NCI-H2081 (cell line): Measurements from ENCODE around the gene CPTP.
"Not testable (repeated sequence)": the region's sequence is repeated elsewhere in the genome, so short reads cannot be mapped to it uniquely, and the experiment has no call there.

ENCODE experiments used
- DNase-seq, 2 experiments: peaks; one replicate each; lab custom pipeline; 2025; lab: John Stamatoyannopoulos, UW

Gene CPTP

DNA sequence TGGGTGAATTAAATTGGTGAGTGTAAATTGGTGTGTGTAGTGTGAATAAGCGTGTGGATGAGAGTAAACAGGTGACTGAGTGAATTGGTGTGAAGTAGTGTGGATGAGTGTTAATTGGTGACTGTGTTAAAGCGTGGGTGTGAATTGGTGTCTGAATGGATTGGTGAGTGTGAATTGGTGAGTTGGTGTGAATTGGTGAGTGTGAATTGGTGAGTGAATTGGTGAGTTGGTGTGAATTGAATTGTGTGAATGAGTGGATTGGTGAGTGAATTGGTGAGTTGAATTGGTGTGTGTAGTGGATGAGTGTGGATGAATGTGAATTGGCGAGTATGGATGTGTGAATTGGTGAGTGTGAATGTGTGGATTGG, 42.1 kb downstream of the CPTP start:
- no peak for DNase-seq

GRCh38 chr1:1367315-1367714, 42.7 kb downstream of the CPTP start:
- DNase-seq, result no peak

GRCh38 chr1:1370094-1370493, 45.5 kb downstream of the CPTP start:
- not testable (repeated sequence) for DNase-seq

DNA sequence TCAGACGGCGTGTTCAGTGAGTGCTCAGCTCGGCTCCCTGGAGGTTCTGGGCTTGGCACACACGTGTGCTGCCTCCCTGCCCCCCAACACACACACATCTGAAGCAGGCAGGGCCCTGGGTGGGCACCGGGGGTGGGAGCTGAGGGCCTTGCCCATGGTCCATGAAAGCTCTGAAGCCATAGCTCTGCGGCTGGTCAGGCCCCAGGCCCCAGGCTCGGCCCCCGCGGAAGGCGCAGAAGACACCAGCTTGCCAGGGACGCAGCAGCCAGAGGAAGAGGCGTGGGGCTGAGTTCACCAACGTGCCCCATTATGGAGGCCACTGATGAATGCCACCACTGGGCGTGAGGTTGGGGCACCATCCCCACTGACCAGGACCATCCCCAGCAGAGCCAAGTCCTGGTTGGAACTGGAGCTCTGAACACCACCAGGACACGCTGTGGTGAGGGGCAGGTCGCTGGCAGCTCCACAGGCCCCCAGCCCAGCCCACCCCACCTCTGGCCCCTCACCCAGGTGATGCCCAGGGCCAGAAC, 46.2 kb downstream of the CPTP start:
- DNase-seq, result no peak

GRCh38 chr1:1371364-1371745, 46.8 kb downstream of the CPTP start:
- no peak for DNase-seq

DNA sequence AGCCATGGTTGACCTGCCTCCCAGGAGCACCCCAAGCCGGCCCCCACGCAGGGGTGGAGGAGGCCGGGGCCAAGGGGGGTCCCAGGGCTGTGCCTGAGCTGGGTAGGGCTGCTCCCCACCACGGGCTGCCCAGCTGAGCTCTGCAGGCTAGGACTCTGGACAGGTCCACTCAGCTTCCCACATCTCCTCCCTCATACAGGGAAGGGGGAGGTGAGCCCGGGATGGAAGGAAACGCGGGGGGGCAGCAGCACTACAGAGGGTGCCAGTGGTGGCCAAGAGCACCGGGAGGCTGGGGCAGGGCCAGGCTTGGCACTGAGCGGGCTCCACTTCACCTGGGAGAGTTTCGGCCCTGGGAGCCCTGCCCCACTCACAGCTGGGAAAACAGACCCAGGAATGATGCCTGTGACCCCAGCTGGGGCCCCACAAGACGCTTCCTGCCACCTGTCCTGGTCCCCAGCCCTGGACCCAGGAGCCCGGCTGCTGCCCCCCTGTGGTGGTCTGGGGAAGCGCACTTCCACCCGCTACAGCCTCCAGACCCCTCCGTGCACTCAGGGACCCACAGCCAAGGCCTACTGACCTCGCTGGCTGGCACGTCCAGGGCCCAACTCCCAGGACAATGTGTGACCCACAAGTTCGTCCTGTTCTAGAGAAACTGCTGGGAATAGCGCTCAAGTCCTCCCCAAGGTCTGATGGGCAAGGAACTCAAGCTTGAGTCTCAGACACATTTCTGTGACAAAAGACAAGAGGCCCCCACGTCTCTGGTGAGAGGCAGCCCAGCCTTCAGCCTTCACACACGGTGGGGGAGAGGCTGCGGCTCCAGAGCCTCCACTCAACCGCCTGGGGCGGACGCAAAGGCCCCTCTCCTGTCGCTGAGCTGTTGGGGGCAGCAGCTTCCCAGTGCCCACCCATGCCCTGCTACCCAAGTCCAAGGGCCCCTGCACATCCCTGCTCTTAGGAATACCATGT, 47.4 kb downstream of the CPTP start:
- DNase-seq, result peak; percentile 77 to 87

DNA sequence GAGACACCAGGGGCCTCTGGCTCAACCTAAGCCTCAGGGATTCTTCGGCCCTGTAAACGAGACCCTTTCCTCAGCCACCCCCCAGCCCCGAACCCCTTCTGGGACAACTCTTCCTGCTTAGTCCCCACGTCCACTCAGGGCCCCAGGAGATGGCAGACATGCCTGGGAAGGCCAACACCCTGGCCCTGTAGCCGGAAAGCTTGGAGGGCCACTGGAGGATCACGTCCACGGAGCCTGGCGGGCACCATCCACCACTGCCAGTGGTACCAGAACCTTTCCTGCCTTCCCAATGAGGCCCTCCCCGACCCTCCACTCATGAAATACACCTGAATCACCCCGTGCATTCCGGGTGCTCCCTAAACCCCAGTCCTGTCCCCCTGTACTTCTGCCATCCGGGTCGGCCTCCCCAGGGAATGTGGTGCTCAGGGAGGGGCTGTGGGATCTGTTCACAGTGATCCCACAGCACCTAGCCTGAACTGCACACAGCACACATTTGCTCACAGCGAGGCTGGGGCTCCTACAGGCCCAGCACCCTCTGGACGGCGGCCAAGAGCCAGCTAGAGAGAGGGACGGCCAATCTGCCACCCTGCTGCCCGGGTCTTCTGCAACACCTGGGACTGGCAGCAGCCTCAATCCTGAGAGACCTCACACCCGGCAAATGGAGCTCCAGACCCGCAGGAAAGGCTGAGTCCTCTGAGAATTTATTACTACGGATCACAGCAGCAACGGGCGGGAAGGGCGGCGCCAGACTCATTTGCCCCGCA, 48.6 kb downstream of the CPTP start:
- DNase-seq, result no peak

- DNase-seq, result no peak
Observed at GRCh38 chr1:1373815-1374588, 49.4 kb downstream of the CPTP start.

DNA sequence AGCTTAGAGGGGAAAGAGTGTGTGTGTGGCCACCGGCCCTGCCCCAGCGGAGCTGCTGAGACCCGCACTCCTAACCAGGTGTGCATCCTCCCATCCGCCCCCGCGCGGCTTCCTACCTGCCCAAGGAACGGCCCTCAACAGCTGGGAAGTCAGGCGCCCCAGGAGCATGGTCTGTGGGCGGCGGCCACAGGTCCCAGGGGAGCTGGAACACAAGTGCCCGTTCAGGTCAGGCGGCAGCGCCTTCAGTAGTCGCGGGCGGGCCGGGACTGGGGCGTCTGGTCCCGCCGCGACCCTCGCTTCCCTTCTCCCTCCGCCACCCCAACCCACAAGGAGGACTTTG, 50.0 kb downstream of the CPTP start:
- DNase-seq, result no peak

- peak; percentile 99 for DNase-seq
Observed at GRCh38 chr1:1374929-1375662, 50.5 kb downstream of the CPTP start, which contains the start of gene AURKAIP1. Gene AURKAIP1, minus strand, starts transcription at chr1:1375207. Its CDS starts 451 bp downstream, at chr1:1374756.

DNA sequence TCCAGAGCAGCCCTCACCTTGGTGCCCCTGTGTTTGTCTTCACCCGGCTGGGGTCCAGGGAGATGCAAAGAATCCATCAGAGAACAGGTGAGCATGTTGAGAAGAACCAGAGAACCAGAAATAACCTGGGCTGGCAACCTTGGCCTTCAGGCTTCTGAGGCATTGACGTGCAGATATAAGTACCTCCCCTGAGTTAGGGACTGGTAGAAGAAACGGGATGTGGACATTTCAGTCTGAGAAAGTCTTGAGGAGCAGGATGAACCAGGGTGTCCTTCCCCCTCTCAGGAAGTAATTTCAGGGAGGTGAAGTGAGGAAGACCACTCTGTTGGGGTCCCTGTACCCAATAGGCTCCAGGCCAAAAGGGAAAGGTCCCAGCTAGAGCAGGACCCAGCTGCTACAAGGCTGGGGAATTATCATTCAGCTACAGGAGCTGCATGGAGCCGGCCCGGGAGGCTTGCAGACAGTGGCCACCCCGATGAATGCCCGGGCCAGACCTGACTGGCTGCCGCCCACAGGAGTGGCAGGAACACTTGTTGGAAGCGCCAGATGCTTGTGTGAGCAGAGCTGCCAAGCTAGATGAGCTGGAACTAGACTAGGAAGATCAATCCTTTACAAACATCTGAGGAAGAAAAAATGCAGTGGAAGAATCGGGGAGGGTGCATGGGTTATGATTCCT, 52.1 kb downstream of the CPTP start:
- no peak for DNase-seq

- DNase-seq, result no peak
Observed at GRCh38 chr1:1377540-1378205, 53.1 kb downstream of the CPTP start.
